ENCODE results near the gene RAB35.

The RAB35 gene

DNA sequence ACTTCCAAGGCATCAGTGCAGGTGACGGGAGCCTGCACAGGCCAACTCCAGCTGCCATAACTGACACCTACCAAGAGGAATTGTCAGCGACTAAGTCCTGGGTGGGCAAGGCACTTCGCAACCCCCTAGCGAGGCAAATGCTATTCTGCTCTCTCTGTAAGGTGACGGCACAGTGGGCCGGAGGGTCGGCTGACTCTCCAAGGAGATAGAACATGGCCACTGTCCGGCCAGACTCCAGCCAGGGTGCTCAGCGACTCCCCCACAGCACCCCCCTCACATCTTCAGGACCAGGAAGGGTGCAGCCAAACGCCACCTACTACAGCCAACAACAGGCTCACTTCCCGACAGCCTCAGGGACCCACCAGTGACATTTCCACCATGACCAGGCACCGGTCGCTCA, 13.2 kb downstream of the RAB35 start:
- DNase-seq (ENCODE audit: low read depth), result no peak

GRCh38 chr12:120103044-120103338, 13.6 kb downstream of the RAB35 start:
- DNase-seq (ENCODE audit: low read depth), result no peak

- DNase-seq (ENCODE audit: low read depth), result no peak
Measured at GRCh38 chr12:120102189-120103043, 14.1 kb downstream of the RAB35 start.

DNA sequence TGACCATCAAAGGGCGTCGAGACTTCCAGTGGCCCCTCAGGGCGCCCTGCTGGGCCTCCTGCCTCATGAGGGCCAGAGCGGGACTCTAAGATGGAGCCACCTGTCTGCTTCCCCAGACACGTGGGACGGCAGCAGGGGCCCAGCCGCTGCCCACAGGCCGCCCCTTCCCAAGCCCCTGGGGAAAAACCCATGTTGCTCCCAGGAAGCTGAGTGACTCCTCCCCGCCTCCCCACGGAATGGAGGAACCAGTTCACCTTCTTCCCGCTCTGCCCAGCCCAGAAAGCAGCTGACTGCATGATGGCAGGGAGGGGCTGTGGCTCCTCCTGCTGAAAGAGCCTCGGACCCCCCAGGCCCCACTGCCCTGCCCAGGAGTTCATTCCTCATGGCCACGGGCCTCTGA, 14.9 kb downstream of the RAB35 start:
- DNase-seq (ENCODE audit: low read depth), result no peak

- no peak for DNase-seq (ENCODE audit: low read depth)
Measured at GRCh38 chr12:120101182-120101581, 15.4 kb downstream of the RAB35 start.

DNA sequence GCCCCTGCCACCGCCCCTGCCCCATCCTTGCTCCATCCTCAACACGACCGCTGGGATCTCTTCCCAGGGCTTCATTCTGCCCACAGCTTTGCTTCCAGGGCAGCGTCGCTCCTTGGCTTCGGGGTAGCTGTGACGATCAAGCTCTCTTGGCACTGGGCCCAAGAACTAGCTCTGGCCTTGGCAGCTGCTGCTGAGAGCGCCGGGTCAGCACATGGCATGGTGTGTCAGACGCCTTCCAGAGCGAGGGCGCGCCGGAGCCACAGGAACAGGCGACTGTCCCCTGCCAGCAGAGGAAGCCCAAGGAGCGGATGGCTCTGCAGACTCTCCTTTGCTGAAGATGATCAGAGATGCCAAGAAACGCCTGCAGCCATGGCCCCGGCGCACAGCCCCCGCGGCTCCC, 15.9 kb downstream of the RAB35 start:
- no peak for DNase-seq (ENCODE audit: low read depth)

GRCh38 chr12:120099738-120100137, 16.8 kb downstream of the RAB35 start:
- DNase-seq (ENCODE audit: low read depth), result no peak

DNA sequence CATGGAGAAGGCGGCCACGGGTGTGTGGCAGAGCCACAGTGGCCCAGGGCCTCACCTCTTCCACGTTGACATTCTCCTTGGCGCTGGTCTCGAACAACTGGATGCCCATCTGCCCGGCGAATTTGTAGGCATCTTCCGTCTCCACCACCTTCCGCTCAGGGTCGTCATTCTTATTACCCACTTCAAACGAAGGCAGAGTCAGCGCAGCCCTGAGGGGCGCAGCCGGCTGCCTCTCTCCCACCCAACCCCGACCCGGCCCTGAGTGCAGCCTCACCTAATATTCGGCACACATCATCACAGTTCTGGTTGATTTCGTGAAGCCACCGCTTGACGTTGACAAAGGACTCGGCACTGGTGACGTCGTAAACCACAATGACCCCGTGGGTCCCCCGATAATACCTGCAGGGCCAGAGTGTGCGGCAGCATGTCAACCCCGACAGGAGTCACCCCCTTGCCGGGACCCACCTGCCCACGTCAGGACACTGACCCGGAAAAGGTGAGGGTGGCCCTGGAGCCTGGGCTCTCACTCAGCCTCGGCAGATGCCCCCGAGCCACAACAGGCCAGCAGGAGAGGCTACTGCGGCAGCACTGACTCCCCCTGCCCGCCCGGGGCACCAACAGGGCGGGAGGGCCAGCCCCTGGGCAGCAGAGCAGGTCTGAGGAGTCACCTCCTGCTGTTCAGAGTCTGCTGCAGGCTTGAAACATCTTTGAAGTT, 17.6 kb downstream of the RAB35 start:
- no peak for DNase-seq (ENCODE audit: low read depth)

GRCh38 chr12:120096671-120097202, 19.8 kb downstream of the RAB35 start:
- DNase-seq (ENCODE audit: low read depth), result no peak

DNA sequence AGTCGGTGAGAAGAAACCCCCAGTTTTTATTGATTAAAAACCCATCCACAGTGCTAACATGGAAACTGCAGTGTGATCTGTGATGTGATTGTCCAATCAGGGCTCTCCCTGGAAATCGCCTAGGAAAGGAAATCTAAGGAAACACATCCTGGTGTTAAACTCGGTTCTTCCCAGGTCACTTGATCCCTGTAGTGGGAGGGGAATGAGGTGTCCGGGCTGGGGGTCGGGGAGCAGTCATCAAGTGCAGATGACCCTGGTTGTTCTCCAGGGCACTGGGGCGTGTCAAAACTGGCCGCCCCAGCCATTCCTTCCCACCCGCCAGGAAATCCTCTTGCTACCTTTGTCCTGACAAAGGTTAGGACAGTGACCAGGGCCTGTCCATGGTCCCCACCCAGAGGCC, 20.8 kb downstream of the RAB35 start:
- no peak for DNase-seq (ENCODE audit: low read depth)

- no peak for DNase-seq (ENCODE audit: low read depth)
Measured at GRCh38 chr12:120095331-120095730, 21.2 kb downstream of the RAB35 start.

GRCh38 chr12:120094485-120094884, 22.1 kb downstream of the RAB35 start:
- DNase-seq (ENCODE audit: low read depth), result no peak

DNA sequence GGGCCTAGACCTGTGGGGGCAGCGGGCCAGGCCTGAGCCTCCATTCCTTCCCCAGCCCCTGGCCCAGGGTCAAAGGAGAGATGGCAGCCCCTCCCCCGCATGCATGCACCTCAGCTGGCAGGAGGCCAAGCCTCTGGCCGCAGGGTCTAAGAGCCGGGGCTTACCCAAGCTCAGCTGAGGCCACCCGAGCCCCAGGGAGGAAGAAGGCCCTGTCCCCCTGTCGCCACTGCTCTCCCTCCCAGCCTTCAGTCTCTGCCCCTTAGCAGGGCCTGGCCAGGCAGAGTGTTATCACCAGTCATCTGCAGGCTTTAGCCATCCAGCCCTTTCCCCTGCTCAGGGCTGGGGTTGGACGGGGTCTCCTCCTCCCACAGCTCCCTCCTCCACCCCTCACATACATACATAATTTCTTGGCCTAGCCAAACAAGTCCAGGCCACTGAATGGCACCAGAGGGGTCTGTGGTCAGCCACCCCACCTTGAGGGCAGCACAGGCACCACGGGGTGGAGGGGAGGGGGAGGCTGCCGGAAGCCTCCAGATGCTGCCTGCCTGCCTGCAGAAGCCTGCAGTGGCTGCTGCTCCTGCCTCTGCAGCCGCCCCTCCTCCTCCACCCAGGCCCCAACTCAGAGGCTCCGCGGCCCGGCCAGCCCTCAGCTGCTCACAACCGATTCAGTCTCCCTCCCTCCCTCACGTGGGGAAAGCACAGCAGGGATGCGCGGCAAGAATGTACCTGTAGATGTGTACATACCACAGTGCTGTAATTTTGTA, 22.8 kb downstream of the RAB35 start:
- no peak for DNase-seq (ENCODE audit: low read depth)

DNA sequence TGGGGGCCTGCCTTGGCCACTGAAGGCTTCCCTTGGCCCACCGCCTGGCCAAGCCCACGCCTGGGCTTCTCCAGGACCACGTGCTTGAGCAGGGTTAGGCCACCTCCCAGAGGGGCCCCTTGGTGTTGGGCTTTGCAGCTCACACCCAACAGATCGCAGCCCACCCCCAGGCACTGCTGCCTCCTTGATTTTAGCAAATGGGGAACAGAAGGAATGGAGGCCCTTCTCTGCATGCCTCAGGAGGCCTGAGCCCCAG, 23.3 kb downstream of the RAB35 start:
- no peak for DNase-seq (ENCODE audit: low read depth)

- DNase-seq (ENCODE audit: low read depth), result no peak
Measured at GRCh38 chr12:120092551-120093335, 23.8 kb downstream of the RAB35 start.

GRCh38 chr12:120091371-120092090, 25.0 kb downstream of the RAB35 start:
- DNase-seq (ENCODE audit: low read depth), result no peak

- DNase-seq (ENCODE audit: low read depth), result no peak
Measured at GRCh38 chr12:120090626-120091295, 25.8 kb downstream of the RAB35 start.

DNA sequence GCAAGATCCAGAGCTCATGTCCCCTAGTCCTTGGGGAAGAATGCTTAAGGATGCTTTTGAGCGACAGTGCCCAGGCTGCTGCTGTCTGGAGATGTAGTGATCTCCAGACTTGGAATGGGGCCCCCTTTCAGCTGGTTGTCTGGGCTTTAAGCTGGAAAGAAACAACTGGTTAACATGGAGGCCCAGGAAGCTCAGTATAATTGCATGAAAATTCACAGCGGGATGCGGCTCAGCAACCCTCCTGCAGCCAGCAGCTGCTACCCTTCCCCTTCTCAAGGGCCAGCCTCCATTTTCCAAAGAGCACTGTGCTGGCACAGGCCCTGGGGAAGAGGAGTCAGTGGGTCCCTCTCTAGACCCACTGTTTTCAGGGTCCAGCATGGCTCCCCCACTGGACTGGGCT, 26.3 kb downstream of the RAB35 start:
- DNase-seq (ENCODE audit: low read depth), result no peak

DNA sequence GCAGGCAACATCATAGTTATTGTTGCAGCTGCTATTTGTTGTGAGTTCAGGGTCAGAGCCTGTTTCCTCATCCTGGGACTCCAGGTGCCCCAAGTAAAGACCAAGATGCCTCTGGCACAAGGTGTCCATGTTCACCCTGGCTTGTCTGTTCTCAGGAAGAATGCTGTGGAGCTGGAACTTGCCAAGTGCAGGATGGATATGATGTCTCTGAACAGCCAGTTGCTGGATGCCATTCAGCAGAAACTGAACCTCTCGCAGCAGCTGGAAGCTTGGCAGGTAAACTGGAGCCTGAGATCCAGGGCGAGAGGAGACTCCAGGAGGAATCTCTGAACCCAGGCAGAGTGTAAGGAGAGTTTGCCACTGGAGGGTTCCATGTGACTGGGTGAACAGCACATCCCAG, 26.8 kb downstream of the RAB35 start:
- no peak for DNase-seq (ENCODE audit: low read depth)

DNA sequence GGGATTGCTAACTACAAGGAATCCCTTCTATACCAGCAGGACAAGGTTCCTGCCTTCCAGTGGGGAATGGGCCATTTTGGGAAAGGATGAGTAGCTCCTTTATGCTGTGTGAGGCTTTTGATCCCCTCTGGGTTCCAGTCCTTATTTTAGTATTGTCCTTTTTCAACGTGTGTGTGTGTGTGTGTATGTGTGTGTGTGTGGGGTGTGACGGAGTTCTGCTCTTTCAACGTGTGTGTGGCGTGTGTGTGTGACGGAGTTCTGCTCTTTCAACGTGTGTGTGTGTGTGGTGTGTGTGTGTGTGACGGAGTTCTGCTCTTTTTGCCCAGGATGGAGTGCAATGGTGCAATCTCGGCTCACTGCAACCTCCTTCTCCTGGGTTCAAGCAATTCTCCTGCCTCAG, 27.4 kb downstream of the RAB35 start:
- no peak for DNase-seq (ENCODE audit: low read depth)
